Type B pancreatic cell (in vitro differentiated cells): ENCODE results near the gene NRIP1. TPM values are rescaled to one million over a fixed set of nuclear protein-coding genes. Genes with fewer than 3 reads are reported as not detected.

Source experiments
- DNase-seq: peaks from one replicate; pipeline ENCODE4 v3.0.0; 2021; ENCODE audit warnings: mixed read lengths; ENCODE audit not compliant: unreplicated experiment; ENCODE audit errors: extremely low spot score
- H3K27ac Mint-ChIP-seq: 2 replicates; pipeline ENCODE4 v1.8.0; 2021; ENCODE audit warnings: mild to moderate bottlenecking, mixed read lengths
- H3K27me3 Mint-ChIP-seq: 2 replicates; pipeline ENCODE4 v1.8.0; 2021; ENCODE audit warnings: mixed read lengths
- H3K36me3 Mint-ChIP-seq: 2 replicates; pipeline ENCODE4 v1.8.0; 2021; ENCODE audit warnings: mixed read lengths
- H3K4me1 Mint-ChIP-seq: one replicate; pipeline ENCODE4 v1.8.0; 2021; ENCODE audit warnings: mixed read lengths; ENCODE audit not compliant: unreplicated experiment
- H3K4me3 Mint-ChIP-seq: 2 replicates; pipeline ENCODE4 v1.8.0; 2021; ENCODE audit warnings: mild to moderate bottlenecking, mixed read lengths
- H3K9me3 Mint-ChIP-seq: 2 replicates; pipeline ENCODE4 v1.8.0; 2021; ENCODE audit warnings: mixed read lengths
- total RNA-seq: library from RNA; stranded (reverse); gene quantifications from 2 replicates; pipeline ENCODE4 v1.2.1, GENCODE V29; 2021; ENCODE audit warnings: low replicate concordance
- TF ChIP-seq, protein P1 (sequence below): fragments of 200-600 bp; sonication (generic); conservative IDR thresholded peaks from 2 replicates; pipeline ENCODE4 v1.5.0; 2021; ENCODE audit warnings: antibody characterized with exemption, mild to moderate bottlenecking

NRIP1 gene
- total RNA-seq, 1 donor from 2014 or later: 88.6 TPM

DNA sequence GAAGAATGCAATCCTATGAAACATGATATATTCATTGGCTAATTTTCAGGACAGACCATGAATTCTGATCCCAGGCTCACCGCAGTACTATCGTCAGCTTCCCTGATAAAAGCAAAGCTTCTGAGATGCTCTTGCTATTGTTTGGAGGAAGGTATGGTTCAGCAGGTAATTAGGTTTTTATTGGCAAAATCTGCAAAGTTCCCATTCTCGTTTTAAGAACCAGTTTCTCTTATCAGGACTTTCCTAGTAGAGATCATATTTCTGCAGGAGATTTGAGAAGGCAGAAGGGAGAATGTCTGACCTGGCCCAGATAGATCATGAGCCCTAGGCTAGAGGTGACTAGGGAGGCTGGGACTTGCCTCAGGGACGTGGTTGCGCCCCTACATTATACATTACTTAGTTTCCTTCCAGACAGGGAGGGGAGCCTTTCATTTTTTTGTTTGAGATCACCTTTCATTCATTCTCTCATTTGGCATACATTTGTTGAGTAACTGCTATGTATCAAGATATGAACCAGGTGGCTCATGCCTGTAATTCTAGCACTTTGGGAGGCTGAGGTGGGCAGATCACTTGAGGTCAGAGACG is 108.8 kb downstream of the NRIP1 start:
- Mint-ChIP-seq H3K9me3 (peaks cover 6% of the 10 kb centered on the region), H3K36me3 (no peaks in the 10 kb centered on the region), H3K27ac (no peak overlapping the region), H3K4me3 (no peak overlapping the region), H3K4me1 (peaks cover 29% of the 10 kb centered on the region), H3K27me3 (no peaks in the 10 kb centered on the region)
- DNase-seq: no peak
- TF ChIP-seq, protein P1, sequence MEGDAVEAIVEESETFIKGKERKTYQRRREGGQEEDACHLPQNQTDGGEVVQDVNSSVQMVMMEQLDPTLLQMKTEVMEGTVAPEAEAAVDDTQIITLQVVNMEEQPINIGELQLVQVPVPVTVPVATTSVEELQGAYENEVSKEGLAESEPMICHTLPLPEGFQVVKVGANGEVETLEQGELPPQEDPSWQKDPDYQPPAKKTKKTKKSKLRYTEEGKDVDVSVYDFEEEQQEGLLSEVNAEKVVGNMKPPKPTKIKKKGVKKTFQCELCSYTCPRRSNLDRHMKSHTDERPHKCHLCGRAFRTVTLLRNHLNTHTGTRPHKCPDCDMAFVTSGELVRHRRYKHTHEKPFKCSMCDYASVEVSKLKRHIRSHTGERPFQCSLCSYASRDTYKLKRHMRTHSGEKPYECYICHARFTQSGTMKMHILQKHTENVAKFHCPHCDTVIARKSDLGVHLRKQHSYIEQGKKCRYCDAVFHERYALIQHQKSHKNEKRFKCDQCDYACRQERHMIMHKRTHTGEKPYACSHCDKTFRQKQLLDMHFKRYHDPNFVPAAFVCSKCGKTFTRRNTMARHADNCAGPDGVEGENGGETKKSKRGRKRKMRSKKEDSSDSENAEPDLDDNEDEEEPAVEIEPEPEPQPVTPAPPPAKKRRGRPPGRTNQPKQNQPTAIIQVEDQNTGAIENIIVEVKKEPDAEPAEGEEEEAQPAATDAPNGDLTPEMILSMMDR: no peak

DNA sequence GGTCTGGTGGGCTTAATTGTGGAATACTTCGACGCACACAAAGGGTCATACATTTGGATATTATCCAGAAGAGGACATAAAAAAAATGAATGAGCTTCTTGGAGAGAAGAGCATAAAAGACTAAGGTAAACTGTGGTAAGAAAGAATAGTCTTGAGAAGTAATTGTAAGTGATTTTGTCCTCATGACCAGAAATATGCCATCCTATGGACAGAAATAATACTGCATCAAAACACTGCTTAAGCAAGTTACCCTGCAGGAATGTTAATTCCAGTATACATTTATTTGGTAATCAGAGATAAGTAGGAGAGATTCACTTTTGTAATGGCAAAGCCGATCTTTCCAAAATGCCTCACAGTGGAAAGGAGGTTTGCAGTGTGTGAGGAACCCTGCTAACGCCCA is 111.9 kb downstream of the NRIP1 start:
- H3K36me3 Mint-ChIP-seq: no peaks in the 10 kb centered on the region
- no peak overlapping the region for H3K4me3 Mint-ChIP-seq
- H3K4me1 Mint-ChIP-seq: peaks cover 15% of the 10 kb centered on the region
- peaks cover 10% of the 10 kb centered on the region for H3K9me3 Mint-ChIP-seq
- TF ChIP-seq, protein P1: peak; percentile 24
- no peaks in the 10 kb centered on the region for H3K27me3 Mint-ChIP-seq
- H3K27ac Mint-ChIP-seq: no peak overlapping the region
- no peak for DNase-seq

DNA sequence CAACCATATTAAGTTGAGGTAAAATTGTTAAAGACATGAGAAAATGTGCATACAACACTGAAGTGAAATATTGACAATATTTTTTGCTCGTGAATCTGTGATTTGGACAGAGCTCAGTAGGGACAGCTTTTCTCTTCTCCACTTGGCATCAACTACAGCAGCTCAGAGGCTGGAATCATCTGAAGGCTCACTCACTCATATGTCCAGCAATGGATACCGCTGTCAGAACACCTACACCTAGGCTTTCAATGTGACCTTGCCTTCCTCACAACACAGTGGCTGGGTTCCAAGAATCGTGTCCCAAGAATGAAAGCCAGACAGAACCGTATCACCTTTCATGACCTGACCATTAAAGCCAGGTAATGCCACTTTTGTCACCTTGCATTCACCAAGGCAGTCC is 115.2 kb downstream of the NRIP1 start:
- Mint-ChIP-seq H3K27me3 (no peaks in the 10 kb centered on the region), H3K36me3 (no peaks in the 10 kb centered on the region), H3K27ac (no peak overlapping the region), H3K4me1 (no peaks in the 10 kb centered on the region), H3K9me3 (peaks cover 10% of the 10 kb centered on the region), H3K4me3 (no peak overlapping the region)
- TF ChIP-seq, protein P1: no peak
- DNase-seq: no peak

DNA sequence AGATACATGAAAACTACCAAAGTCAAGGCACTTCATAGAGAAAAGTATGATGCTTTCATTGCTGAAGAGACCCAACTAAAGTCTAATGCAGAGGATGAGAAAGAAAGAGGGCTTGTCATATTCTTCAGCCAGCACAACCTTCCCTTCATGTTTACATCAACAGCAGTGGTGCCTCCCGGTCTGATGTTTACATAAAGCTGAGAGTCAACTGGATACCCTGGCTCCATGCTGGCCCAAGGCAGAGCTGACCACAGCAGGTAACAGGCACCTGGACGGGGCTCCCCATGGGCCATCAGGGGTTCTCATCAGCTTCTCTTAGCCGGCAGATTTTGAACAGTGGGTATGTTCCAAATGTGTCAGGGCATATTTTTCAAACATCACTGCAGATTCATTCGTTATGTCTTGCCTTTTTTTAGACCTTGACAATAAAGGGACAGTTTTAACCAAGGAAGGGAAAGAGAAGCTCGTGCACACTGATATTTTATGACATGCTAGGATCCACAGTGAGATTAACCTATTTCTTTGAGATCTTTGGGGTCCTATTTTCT is 117.1 kb downstream of the NRIP1 start:
- TF ChIP-seq, protein P1: no peak
- no peak overlapping the region for H3K27ac Mint-ChIP-seq
- no peak for DNase-seq
- peaks cover 3% of the 10 kb centered on the region for H3K4me1 Mint-ChIP-seq
- no peaks in the 10 kb centered on the region for H3K27me3 Mint-ChIP-seq
- H3K9me3 Mint-ChIP-seq: peaks cover 7% of the 10 kb centered on the region
- H3K4me3 Mint-ChIP-seq: no peak overlapping the region
- no peaks in the 10 kb centered on the region for H3K36me3 Mint-ChIP-seq

DNA sequence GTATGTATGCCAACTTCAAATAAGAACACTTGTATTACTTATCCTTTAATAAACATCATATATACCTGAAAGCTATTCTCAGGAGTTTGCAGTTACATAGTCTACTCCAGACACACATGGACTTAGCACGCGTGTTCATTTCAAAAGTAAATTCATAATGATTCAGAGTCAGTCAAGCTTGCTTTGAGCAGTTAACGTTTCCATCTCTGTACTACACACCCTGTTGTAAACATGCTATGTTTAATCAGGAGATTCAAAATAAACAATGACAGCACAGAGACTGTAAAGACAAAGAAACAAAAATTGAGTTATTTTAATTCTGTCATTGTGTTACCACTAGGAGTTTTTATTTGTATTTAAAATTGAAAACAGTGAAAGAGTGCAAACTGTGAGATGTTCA is 119.6 kb downstream of the NRIP1 start:
- Mint-ChIP-seq H3K4me3 (no peak overlapping the region), H3K27ac (no peak overlapping the region), H3K4me1 (peaks cover 3% of the 10 kb centered on the region), H3K27me3 (no peaks in the 10 kb centered on the region), H3K9me3 (peaks cover 12% of the 10 kb centered on the region), H3K36me3 (no peaks in the 10 kb centered on the region)
- no peak for DNase-seq
- TF ChIP-seq, protein P1: no peak
